HL-60 (cell line): ENCODE data around the gene COPE.
A peak's percentile ranks its signal among the peaks of the same experiment; 100 is the strongest.

Source experiments
- CTCF ChIP-seq: IDR thresholded peaks from one replicate; pipeline ENCODE4 v1.5.1; 2011; ENCODE audit warnings: low read length, control low read depth, inconsistent platforms; ENCODE audit not compliant: insufficient read depth
- POLR2AphosphoS5 ChIP-seq: IDR thresholded peaks from 2 replicates; pipeline ENCODE4 v1.6.1; 2012; ENCODE audit warnings: low read depth
- REST ChIP-seq: IDR thresholded peaks from 2 replicates; pipeline ENCODE4 v1.6.1; 2012; ENCODE audit warnings: low read depth; ENCODE audit not compliant: insufficient replicate concordance
- SPI1 ChIP-seq: IDR thresholded peaks from 2 replicates; pipeline ENCODE4 v1.6.1; 2012; ENCODE audit warnings: low read depth, mild to moderate bottlenecking, borderline replicate concordance

GRCh38 chr19:18967358-18968146, 48.4 kb upstream of the COPE start:
- TF ChIP-seq CTCF (no peak), SPI1 (peak; percentile 17; the same call in 1 of the 2 replicates), REST (peak; percentile 37), POLR2AphosphoS5 (peak; percentile 75)
